IPS DF 4.7 (cell line): ENCODE data around the gene RFPL3.

Experiments
- DNase-seq: peaks from one replicate; pipeline ENCODE4 v3.0.0-alpha.2; 2013; ENCODE audit warnings: low spot score; ENCODE audit errors: extremely low read depth

RFPL3 gene

DNA sequence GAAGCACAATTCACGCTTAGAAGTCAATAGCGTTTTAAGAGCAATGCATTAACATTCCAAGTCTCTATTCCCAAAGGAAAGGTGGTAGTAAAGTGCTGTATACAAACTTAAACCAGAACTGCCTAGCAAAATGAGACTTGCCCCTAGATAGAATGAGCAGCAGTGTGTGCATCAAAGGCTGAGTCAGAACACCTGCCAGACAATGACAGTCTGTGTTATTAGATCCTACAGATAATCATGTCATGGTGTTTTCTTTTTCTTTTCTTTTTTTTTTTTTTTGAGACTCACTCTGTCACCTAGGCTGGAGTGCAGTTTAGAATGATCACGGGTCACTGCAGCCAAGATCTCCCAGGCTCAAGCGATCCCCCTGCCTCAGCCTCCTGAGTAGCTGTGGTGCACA, 52.8 kb downstream of the RFPL3 start:
- DNase-seq = no peak
